Dedifferentiated amniotic fluid mesenchymal stem cell (primary cell): ENCODE measurements around the gene KLHL25.
"Not testable (repeated sequence)": the region's sequence is repeated elsewhere in the genome, so short reads cannot be mapped to it uniquely, and the experiment has no call there.

Experiments
- DNase-seq: peaks from one replicate; pipeline ENCODE4 v3.0.0-alpha.2; 2016; ENCODE audit errors: extremely low spot score

Gene KLHL25, protein sequence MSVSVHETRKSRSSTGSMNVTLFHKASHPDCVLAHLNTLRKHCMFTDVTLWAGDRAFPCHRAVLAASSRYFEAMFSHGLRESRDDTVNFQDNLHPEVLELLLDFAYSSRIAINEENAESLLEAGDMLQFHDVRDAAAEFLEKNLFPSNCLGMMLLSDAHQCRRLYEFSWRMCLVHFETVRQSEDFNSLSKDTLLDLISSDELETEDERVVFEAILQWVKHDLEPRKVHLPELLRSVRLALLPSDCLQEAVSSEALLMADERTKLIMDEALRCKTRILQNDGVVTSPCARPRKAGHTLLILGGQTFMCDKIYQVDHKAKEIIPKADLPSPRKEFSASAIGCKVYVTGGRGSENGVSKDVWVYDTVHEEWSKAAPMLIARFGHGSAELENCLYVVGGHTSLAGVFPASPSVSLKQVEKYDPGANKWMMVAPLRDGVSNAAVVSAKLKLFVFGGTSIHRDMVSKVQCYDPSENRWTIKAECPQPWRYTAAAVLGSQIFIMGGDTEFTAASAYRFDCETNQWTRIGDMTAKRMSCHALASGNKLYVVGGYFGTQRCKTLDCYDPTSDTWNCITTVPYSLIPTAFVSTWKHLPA

DNA sequence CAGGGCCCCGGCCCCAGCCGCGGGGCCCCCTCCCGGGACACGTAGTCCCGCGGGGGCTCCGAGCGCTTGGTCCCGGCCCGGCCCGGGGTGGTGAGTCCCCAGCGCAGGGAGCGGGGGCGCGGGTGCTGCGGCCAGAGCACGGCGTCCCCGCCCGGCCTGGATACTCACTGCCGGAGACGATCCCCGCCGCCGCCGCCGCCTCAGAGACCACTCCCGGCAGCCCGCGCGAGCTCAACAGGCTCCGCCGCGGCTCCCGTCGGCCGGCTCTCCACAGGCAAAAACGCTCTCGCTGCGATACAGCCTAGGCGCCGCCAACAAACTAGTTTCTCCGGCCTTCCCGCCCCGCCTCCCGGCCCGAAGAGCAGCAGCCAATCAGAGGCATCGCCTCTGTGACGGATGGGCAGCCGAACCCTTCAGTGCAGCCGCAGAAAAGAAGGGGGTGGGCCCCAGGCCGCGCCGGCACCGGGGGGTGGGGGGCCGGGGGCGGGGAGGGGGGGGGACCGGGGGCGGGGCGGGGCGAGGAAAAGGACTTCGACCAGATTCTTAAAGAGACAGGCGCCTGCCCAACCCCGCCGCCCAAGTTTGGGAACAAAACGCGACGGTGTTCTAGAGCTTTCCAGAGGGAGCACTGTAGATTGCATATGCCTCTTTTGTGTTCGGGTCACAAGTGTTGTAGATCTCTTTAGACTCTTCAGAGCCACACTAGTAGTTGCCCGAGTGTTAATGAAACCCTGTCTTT, at the start of gene KLHL25:
KLHL25 (minus strand) TSS at position 328 of the 739 bp plus-strand sequence. CDS start 25,115 bp downstream, outside the sequence.
- DNase-seq = peak; percentile 92

DNA sequence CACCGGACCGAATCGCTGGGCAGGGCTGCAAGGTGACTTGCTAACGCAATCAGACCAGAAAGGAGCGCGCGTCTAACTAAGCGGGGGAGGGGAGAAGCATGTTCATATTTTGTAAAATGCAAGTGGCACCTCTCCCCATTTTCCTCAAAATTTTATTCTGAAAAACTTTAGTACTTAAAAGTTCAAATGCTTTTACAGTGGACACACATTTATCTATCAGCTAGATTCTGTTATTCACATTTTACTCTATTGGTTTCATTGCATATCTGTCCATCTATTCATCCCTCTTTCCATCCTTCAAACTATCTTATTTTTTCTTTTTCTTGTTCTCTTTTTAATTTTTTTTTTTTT, 46.1 kb upstream of the KLHL25 start:
- DNase-seq = no peak

DNA sequence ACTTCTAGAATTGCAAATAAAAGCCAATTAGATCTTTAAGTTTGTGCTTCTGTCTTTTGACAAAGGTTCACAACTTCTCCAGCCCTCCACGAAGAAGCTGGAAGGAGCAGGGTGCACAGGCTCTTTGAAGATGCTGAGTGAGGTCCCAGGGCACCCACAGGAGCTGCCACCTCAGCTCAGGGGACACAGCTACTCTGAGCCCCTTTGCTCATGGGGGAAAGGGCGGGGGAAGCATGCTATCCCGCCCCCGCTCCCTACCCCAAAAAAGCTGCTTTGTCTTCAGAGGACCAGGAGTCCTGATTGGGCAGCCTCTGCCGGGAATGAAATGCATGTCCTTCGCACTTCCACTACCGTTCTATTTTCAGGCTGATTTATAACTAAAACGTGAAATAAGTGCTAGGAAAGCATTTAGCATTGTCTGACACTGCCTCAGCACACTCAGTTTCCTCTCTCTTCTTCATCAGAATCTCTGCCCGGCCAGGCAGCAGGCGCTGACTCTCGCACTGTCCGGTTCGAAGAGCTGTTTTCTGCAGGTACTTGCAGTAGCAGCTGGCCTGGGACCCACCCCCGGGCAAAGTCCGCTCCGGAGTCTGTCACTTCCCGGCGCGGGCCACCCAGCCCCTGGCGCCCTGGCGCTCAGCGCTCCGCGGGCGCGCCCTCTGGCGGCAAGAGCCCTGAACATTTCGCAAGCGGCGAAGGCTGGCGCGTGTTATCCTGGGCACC, 45.5 kb upstream of the KLHL25 start:
- DNase-seq = peak; percentile 53

DNA sequence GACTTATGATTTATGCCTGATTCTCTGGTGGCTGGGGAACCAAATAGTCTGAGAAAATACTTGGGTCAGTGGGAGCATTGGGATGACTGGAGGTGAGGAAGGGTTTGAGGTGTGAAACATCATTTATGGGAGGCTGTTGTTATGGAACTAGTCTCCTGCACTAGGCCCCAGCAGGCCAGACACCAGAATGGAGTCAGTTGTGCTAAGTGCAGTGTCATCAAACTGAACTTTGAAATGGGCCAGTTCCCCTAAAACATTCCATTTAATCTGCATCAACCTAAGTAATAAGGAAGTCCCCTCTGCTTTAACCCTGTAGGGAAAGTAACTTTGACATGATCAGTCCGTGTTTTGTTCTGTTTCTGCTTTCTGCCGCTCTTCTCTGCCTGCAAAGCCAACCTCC, 44.9 kb upstream of the KLHL25 start:
- DNase-seq = no peak

DNA sequence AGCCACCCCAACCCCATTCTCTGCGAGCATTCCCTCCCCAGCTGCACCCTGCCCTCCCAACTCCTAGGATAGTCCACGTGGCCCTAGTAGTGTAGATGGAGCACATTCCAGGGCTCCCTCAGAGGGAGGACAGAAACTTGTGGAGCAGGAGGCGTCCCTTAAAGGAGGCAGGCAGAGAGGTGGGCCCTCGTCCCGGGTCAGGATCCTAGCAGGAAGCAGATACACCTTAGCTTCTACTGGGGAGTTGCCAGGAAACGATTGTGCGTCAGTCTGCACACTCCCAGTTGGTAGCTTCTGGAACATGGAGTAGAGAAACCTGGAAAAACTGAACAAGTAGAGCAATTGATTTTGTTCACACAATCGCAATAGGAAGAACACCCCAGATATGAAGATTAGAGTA, 43.9 kb upstream of the KLHL25 start:
- no peak for DNase-seq

DNA sequence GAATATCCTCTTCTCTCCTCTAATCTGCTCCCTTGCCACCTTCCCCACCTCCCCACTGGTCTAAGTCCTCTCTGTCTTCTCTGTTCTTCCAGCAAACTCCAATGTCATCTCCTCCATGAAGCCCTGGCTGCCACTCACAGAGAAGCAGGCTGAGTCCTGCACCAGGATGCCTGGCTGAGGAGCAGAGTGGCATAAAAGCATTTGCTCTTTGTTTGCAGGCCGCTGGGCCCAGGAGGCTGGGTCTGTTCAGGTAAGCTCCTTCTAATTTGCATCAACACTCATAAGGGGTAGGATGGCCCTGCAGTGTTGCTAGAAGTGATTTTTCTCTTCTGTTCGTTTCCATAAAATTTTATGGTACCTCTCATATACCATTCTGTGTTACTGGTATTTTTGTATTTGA, 43.2 kb upstream of the KLHL25 start:
- DNase-seq = no peak

DNA sequence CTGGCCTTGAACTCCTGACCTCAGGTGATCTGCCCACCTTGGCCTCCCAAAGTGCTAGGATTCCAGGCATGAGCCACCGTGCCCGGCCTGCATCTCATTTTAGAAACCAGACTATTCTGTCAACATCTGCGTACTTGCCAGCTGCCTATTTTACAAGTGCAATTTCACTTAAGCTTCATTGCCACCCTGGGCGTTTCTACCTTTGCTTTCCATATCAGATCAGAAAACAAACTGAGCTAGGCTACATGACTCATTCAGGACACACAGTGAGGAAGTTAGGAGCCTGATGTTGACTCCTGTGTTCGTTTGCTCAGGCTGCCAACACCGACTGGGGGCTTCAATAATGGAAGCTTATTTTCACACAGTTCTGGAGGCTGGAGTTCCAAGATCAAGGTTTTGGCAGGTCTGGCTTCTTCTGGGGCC, 42.3 kb upstream of the KLHL25 start:
- DNase-seq = no peak

DNA sequence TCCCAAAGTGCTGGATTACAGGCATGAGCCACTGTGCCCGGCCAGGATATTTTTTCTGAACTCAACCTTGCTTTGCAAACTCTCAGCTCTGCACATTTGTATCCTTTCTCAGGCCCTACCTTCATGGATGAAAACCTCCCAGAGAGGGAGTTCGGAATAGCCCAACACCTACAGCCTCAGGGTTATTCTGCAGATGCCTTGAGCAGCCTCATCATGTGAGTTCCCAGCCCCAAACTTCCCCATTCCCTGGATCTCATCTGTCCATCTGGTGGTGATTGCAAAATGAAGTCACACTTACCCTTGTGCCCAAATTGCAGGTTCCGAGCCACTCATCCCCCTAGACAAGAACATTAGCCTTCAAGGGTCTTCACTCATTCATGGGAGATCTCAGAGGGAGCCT, 39.9 kb upstream of the KLHL25 start:
- DNase-seq = no peak

DNA sequence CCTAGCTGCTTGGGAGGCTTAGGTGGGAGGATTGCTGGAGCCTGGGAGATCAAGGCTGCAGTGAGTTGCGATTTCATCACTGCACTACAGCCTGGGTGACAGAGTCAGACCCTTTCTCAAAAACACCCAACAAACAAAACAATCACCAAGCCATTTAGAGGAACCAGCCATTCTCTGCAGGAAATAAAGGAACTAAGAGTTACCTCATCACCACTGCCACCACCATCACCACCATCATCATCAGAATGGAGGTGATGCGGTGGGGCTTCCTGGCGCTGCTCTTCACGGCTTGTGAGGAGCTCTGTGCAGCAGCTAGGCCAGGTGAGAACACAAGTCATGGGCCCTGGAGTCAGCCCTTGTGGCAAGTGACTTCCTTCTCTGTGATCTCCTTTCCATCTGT, 37.7 kb upstream of the KLHL25 start:
- no peak for DNase-seq

DNA sequence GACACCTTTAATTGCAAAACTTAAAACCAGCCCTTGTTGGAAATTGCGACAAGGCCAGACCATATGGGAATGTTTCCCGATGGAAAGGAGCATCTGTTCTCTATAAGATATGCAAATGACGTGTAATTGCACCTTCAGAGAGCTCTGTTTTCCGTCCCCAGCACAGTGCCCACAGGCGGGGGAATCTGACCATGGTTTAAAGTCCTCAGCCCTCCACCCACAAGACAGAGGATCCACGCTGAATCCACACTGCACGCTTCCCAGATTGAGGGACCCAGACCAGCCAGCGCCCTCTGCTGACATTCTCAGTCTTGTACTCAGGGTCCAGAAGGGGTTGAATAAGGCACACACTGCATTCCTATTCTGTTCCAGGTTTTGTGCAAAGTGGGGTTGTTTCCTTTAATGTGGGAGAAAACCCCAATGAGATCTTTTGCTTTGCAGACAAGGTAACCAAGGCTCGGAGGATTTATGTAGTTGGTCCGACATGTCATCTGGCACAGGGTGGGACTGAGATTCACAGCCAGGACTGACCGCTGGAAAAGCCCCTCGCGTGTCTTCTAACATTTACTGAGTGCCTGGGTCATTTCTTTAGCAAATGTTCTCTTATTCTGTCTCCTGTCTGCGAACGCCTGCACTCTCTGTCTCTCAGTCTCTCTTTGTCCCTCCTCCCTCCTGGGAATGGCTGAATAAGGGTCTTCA, 36.8 kb upstream of the KLHL25 start:
- peak; percentile 42 for DNase-seq

DNA sequence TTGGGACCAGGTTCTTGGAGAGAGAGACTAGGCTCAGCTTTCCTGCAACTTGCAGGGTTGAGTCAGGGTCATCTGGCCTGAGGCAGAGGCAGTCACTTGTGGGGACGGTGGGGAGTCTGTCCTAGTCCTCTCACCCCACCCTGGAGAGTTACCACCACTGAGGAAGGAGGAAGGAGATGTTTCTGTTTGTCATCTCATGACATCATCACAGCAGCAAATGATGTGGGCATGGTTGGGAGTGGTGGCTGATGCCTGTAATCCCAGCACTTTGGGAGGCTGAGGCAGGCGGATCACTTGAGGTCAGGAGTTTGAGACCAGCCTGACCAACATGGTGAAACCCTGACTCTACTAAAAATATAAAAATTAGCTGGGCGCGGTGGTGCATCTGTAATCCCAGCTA, 35.0 kb upstream of the KLHL25 start:
- not testable (repeated sequence) for DNase-seq

DNA sequence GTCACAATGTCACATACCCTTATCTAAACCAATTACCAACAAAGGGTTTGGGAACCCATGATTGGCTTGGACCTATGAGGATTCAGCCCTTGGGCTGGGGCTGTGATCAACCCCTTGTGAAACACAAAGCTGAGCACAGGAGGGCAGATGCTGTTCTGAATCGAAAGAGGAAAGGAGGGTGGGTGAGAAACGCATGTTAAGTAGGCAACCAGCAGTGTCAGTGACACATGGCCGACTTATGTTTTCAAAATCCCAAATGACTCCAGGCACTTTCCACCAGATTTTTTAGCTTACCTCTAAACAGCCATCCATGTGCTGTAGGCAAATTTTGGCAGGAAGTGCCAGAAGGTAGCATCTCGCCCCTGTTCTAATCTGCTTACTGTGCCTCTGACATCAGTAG, 34.1 kb upstream of the KLHL25 start:
- DNase-seq = no peak

DNA sequence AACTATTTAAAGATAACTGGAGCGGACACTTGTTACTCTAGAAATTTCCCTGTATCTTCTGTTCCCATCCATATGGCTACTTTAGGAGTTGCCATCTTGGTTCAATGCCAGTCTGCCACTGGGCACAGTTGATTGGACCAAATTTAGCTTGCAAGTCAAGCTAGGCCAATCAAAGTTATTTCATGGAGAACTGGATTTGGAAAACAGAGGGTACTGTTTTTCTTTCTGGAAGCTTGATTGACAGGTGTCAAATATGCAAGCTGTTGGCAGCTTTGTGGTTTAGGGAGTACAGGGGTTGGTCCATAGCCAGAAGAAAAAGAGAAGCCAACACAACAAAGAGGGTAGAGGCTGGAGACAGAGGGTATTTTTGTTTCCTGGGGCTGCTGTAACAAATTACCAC, 33.4 kb upstream of the KLHL25 start:
- no peak for DNase-seq

DNA sequence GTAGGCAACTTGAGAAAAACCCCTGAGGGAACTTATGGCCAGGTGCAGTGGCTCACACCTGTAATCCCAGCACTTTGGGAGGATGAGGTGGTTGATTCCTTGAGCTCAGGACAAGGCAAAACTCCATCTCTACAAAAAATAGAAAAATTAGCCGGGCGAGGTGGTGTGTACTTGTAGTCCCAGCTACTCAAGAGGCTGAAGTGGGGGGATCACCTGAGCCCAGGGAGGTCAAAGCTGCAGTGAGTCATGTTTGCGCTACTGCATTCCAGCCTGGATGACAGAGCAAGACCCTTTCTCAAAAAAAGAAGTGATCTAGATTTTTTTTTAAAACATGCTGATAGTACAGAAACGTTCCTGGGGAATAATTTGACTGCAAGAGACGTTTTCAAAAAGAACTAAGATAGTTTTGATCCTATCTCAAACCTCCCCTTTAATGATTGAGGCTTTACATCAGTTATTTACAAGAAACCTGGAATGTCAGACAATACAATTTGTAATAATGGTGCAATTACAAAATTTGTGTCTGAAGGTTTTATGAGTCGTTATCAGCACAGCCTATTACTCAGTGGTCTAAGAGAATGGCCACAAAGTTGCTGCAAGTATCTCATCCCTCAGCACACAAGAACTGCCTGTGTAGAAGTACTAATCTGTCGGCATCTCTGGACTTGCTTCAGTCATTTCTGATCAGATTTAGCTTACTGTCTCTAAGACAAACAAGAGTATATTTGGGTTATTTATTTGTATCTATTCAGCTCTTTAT, 32.2 kb upstream of the KLHL25 start:
- DNase-seq = no peak

DNA sequence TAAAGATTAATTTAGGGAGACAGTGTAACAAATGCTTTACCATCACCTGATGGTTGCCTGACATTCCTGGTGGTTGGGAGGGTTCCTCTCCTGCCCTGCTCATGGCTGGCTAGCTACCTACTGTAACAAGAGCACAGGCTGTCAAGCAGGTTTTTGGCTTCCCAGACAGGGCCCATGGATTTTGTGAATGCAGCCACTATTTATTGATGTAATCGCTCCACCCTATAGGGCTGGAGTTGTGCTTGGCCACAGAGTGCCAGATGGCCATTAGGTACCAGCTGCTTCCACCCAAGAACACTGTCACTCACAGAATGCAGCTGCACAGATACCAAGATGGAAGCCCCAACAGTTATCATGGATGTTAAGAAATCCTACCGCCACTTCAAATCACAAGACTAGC, 31.0 kb upstream of the KLHL25 start:
- no peak for DNase-seq

DNA sequence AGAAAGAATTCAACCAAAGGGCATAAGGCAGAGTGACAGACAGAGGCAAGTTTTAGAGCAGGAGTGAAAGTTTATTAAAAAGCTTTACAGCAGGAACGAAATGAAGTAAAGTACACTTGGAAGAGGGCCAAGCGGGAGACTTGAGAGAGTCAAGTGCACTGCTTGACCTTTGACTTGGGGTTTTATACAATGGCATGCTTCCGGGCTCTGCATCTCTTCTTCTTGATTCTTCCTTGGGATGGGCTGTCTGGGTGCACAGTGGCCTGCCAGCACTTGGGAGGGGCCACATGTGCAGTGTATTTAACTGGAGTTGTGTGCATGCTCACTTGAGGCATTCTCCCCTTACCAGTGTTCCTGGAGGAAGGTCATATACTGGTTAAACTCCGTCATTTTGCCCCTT, 30.4 kb upstream of the KLHL25 start:
- no peak for DNase-seq

DNA sequence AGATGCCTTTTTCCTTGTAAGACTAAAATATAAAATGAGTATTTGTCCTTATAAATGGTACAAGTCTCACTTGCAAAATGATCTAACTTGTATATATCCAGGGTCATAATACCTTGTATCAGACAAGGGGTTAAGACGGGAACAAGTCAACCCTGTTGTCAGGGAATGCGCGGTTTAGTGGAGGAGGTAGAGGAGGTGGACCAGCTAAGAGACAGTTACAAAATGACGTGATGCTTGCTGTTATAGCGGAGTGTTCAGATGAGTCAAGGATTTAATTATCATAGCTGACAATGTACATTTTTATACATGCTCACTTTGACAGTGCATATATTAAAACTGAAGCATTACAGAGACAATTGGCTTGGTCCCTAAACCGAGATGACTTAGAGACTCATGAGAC, 26.8 kb upstream of the KLHL25 start:
- DNase-seq = no peak

DNA sequence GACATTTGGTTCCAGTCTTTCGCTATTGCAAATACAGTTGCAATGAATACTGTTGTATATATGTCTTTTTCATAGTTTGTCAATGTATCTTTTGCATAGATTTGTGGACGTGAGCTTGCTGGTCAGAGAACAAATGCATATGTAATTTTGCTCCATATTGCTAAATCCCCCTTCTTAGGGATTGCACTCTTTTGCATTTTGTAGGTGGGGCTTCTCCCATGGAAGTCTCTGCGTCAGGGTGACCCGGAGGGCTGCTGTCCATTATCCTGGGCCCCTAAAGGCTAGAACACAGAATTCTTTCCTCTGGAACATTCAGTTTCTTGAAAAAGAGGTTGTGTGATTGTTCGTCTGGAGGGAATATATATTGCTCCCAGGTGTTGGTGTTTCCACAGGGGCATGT, 25.2 kb upstream of the KLHL25 start:
- DNase-seq = no peak

DNA sequence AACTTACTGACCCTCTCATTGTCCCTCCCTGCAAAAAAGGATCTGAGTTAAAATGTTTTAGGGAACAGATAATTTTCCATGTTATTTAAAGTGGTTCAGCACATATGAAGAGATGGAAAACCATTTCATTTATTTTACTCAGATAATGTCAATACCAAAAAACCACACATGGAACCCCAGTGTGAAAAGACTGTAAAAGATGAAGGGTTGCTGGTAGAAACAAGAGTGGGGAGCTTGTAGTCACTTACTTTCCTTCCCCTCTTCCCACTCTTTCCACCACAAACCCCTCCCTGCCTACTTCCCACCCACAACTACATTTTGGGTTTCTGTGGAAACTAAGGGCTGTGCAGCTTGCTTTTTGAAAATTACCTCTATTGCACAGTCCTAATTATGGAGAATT, 18.5 kb upstream of the KLHL25 start:
- DNase-seq = no peak

DNA sequence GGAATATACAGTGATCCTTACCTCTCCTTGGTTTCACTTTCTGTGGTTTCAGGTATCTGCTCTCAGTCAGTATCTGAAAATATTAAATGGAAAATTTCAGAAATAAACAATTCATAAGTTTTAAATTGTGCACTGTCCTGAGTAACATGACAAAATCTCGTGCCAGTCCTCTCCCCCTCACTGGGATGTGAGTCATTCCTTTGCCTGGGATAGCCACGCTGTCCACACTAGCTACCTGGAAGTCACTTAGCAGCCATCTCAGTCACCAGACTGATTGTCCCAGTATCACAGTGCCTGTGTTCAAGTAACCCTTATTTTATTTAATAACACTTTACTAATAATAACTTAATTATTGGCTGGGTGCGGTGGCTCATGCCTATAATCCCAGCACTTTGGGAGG, 15.3 kb upstream of the KLHL25 start:
- no peak for DNase-seq

DNA sequence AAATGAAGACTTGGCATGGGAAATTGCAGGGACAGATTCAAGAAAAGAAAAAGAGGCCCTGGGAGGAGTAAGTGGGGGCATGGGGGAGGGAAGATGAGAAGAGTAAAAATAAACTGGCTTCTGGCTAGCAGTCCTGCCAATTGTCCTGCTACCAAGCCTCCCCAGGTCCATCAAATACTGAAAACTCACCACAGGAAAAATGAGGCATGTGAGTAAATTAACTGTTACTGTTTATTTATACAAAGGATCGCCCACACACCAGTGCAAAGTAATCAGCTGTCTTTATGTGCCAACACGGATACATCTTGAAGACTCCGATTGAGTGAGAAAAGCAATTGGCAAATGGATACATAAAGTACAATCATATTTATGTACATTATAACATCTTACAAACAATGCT, 10.7 kb upstream of the KLHL25 start:
- no peak for DNase-seq
